HS-27A (cell line): ENCODE results near the gene SENP1.

Experiments
- DNase-seq: peaks from one replicate; pipeline ENCODE4 v3.0.0-alpha.2; 2012; ENCODE audit warnings: low read depth, missing footprints

SENP1 gene

GRCh38 chr12:48036818-48037217, 69.1 kb downstream of the SENP1 start:
- no peak for DNase-seq

- DNase-seq = no peak
Observed at GRCh38 chr12:48034835-48035805, 70.8 kb downstream of the SENP1 start.

- DNase-seq = no peak
Observed at GRCh38 chr12:48033451-48033850, 72.4 kb downstream of the SENP1 start.

GRCh38 chr12:48032597-48032996, 73.3 kb downstream of the SENP1 start:
- no peak for DNase-seq

- no peak for DNase-seq
Observed at GRCh38 chr12:48031135-48031960, 74.5 kb downstream of the SENP1 start.

- DNase-seq = no peak
Observed at GRCh38 chr12:48030173-48030650, 75.7 kb downstream of the SENP1 start.

- DNase-seq = no peak
Observed at GRCh38 chr12:48029491-48030172, 76.2 kb downstream of the SENP1 start.

GRCh38 chr12:48028541-48029431, 77.1 kb downstream of the SENP1 start:
- DNase-seq = no peak

GRCh38 chr12:48027183-48028002, 78.5 kb downstream of the SENP1 start:
- no peak for DNase-seq

- no peak for DNase-seq
Observed at GRCh38 chr12:48026060-48026827, 79.6 kb downstream of the SENP1 start.

- DNase-seq = no peak
Observed at GRCh38 chr12:48025281-48025680, 80.6 kb downstream of the SENP1 start.

- DNase-seq = no peak
Observed at GRCh38 chr12:48024735-48025134, 81.1 kb downstream of the SENP1 start.

GRCh38 chr12:48023386-48023785, 82.5 kb downstream of the SENP1 start:
- no peak for DNase-seq

- no peak for DNase-seq
Observed at GRCh38 chr12:48022676-48023385, 83.0 kb downstream of the SENP1 start.

- DNase-seq = no peak
Observed at GRCh38 chr12:48022180-48022521, 83.7 kb downstream of the SENP1 start.

- no peak for DNase-seq
Observed at GRCh38 chr12:48021485-48022179, 84.2 kb downstream of the SENP1 start.

GRCh38 chr12:48019639-48020265, 86.1 kb downstream of the SENP1 start:
- DNase-seq = no peak

- DNase-seq = no peak
Observed at GRCh38 chr12:48018618-48018995, 87.3 kb downstream of the SENP1 start.
